Hematopoietic multipotent progenitor cell treated with erythropoietin and hydrocortisone succinate and interleukin-3 and kit ligand, for 4 days (in vitro differentiated cells): ENCODE measurements around the gene MAP2K5.

Experiments used
- DNase-seq: peaks from one replicate; pipeline ENCODE4 v3.0.0-alpha.2; 2015

MAP2K5 gene

GRCh38 chr15:67828969-67829646 lies 286.6 kb downstream of the MAP2K5 start:
- DNase-seq, result no peak

- no peak for DNase-seq
Measured at GRCh38 chr15:67829647-67830504, 287.4 kb downstream of the MAP2K5 start.

- DNase-seq, result no peak
Measured at GRCh38 chr15:67831363-67831762, 288.9 kb downstream of the MAP2K5 start.

- peak; percentile 69 for DNase-seq
Measured at GRCh38 chr15:67832031-67832551, 289.6 kb downstream of the MAP2K5 start.

GRCh38 chr15:67832897-67833709 lies 290.6 kb downstream of the MAP2K5 start:
- DNase-seq, result no peak

GRCh38 chr15:67833710-67834511 lies 291.4 kb downstream of the MAP2K5 start:
- DNase-seq, result peak; percentile 78

GRCh38 chr15:67834581-67835296 lies 292.2 kb downstream of the MAP2K5 start:
- DNase-seq, result no peak

- no peak for DNase-seq
Measured at GRCh38 chr15:67835297-67836133, 293.0 kb downstream of the MAP2K5 start.

- DNase-seq, result no peak
Measured at GRCh38 chr15:67836134-67836455, 293.6 kb downstream of the MAP2K5 start.

- DNase-seq, result peak; percentile 79
Measured at GRCh38 chr15:67836477-67836876, 294.0 kb downstream of the MAP2K5 start.

- no peak for DNase-seq
Measured at GRCh38 chr15:67836955-67837354, 294.5 kb downstream of the MAP2K5 start.

GRCh38 chr15:67838789-67839332 lies 296.4 kb downstream of the MAP2K5 start:
- peak; percentile 67 for DNase-seq

GRCh38 chr15:67839499-67839928 lies 297.0 kb downstream of the MAP2K5 start:
- peak; percentile 69 for DNase-seq

GRCh38 chr15:67839929-67840748 lies 297.6 kb downstream of the MAP2K5 start, which contains the start of gene RNU6-1:
Gene RNU6-1 (minus strand): TSS chr15:67840045.
- peak; percentile 97 for DNase-seq

- peak; percentile 57 for DNase-seq
Measured at GRCh38 chr15:67840749-67841512, 298.4 kb downstream of the MAP2K5 start.

GRCh38 chr15:67841513-67841762 lies 298.9 kb downstream of the MAP2K5 start:
- DNase-seq, result no peak

GRCh38 chr15:67843092-67843501 lies 300.6 kb downstream of the MAP2K5 start:
- no peak for DNase-seq

- DNase-seq, result no peak
Measured at GRCh38 chr15:67843571-67844387, 301.3 kb downstream of the MAP2K5 start.
